ENCODE results near the gene VTA1.

DNA sequence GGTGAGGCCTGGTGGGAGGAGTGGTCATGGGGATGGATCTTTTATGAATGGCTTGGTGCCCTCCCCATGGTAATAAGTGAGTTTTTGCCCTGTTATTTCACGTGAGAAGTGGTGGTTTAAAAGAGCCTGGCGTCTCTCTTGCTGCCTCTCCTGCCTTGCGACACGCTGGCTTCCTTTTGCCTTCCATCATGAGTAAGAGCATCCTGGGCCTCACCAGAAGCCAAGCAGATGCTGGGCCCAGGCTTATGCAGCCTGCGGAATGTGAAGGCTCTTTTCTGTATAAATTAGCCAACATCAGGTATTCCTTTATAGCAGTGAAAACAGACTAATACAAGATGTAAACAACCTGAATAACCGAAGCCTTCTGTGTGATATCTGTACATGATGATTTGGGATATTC, 27.6 kb downstream of the VTA1 start:
- TF ChIP-seq, protein P1, sequence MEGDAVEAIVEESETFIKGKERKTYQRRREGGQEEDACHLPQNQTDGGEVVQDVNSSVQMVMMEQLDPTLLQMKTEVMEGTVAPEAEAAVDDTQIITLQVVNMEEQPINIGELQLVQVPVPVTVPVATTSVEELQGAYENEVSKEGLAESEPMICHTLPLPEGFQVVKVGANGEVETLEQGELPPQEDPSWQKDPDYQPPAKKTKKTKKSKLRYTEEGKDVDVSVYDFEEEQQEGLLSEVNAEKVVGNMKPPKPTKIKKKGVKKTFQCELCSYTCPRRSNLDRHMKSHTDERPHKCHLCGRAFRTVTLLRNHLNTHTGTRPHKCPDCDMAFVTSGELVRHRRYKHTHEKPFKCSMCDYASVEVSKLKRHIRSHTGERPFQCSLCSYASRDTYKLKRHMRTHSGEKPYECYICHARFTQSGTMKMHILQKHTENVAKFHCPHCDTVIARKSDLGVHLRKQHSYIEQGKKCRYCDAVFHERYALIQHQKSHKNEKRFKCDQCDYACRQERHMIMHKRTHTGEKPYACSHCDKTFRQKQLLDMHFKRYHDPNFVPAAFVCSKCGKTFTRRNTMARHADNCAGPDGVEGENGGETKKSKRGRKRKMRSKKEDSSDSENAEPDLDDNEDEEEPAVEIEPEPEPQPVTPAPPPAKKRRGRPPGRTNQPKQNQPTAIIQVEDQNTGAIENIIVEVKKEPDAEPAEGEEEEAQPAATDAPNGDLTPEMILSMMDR (IDR thresholded peaks at IDR 0.05) = no peak
- TF ChIP-seq ZFX (IDR thresholded peaks at IDR 0.05; ENCODE audit: borderline replicate concordance) = no peak

All from 22Rv1 (cell line).